GM12878 (cell line): Measurements from ENCODE around the gene ACHE. TPM values are rescaled to one million over a fixed set of nuclear protein-coding genes. Genes with fewer than 3 reads are reported as not detected.
A peak's percentile ranks its signal among the peaks of the same experiment; 100 is the strongest.

Experiments used
- CBFB ChIP-seq: IDR thresholded peaks from 2 replicates; pipeline ENCODE4 v1.6.1; 2016; ENCODE audit warnings: antibody characterized with exemption, low read depth
- CBX5 ChIP-seq: sonication (generic); IDR thresholded peaks from 2 replicates; pipeline ENCODE4 v1.6.1; 2016; ENCODE audit warnings: low read depth, moderate library complexity, mild to moderate bottlenecking, inconsistent platforms
- CREB1 ChIP-seq: IDR thresholded peaks from 2 replicates; pipeline ENCODE4 v1.6.1; 2012; ENCODE audit warnings: low read depth, mild to moderate bottlenecking, inconsistent platforms
- FOXM1 ChIP-seq: IDR thresholded peaks from 2 replicates; pipeline ENCODE4 v1.6.1; 2012; ENCODE audit warnings: low read depth, mild to moderate bottlenecking, inconsistent platforms, low read length, moderate library complexity
- IKZF1 ChIP-seq: fragments of 450-650 bp; conservative IDR thresholded peaks from 2 replicates; pipeline ENCODE4 v1.6.1; 2017; ENCODE audit warnings: antibody characterized with exemption, mild to moderate bottlenecking
- IKZF2 ChIP-seq, 2 experiments: fragments of 450-650 bp; IDR thresholded peaks; 2 replicates each; pipeline ENCODE4 v1.6.1; 2017; ENCODE audit warnings: mild to moderate bottlenecking in 2 of 2, moderate library complexity in 2 of 2
- IRF4 ChIP-seq: IDR thresholded peaks from 2 replicates; pipeline ENCODE4 v1.6.1; 2011; ENCODE audit warnings: low read depth, low read length
- NFIC ChIP-seq: IDR thresholded peaks from 2 replicates; pipeline ENCODE4 v1.6.1; 2012; ENCODE audit warnings: low read depth, mild to moderate bottlenecking, inconsistent platforms, low read length, moderate library complexity
- NKRF ChIP-seq: fragments of 450-650 bp; conservative IDR thresholded peaks from 2 replicates; pipeline ENCODE4 v1.6.1; 2017; ENCODE audit warnings: mild to moderate bottlenecking, moderate library complexity
- PML ChIP-seq: IDR thresholded peaks from 2 replicates; pipeline ENCODE4 v1.6.1; 2012; ENCODE audit warnings: low read length, inconsistent platforms
- RBBP5 ChIP-seq: fragments of 200-600 bp; sonication (generic); conservative IDR thresholded peaks from 2 replicates; pipeline ENCODE4 v1.6.1; 2016
- SUZ12 ChIP-seq: fragments of 200-600 bp; sonication (generic); IDR thresholded peaks from one replicate; pipeline ENCODE4 v1.6.1; 2018; ENCODE audit warnings: antibody characterized with exemption, mild to moderate bottlenecking; ENCODE audit not compliant: unreplicated experiment
- TARDBP ChIP-seq: IDR thresholded peaks from 2 replicates; pipeline ENCODE4 v1.6.1; 2016; ENCODE audit warnings: borderline replicate concordance
- TCF12 ChIP-seq: IDR thresholded peaks from 2 replicates; pipeline ENCODE4 v1.6.1; 2011; ENCODE audit warnings: low read depth, mild to moderate bottlenecking, low read length
- ZBTB4 ChIP-seq: fragments of 450-650 bp; formaldehyde crosslinking; IDR thresholded peaks from 2 replicates; pipeline ENCODE4 v1.4.0; 2022; ENCODE audit warnings: mild to moderate bottlenecking, moderate library complexity
- ZNF207 ChIP-seq: fragments of 450-650 bp; IDR thresholded peaks from 2 replicates; pipeline ENCODE4 v1.6.1; 2014; ENCODE audit warnings: antibody characterized with exemption, mild to moderate bottlenecking, borderline replicate concordance
- ZNF24 ChIP-seq: fragments of 450-650 bp; IDR thresholded peaks from 2 replicates; pipeline ENCODE4 v1.6.1; 2017; ENCODE audit warnings: antibody characterized with exemption, mild to moderate bottlenecking
- polyA plus RNA-seq, 11 experiments: library from polyadenylated mRNA; depleted of rRNA in 4 of 11; unstranded in 6 of 11; stranded (reverse) in 5 of 11; fragments of >200 nt; fragmentation: Nextera tagmentation in 4 of 11; fragmentation: Illumina TruSeq in 1 of 11; extraction: Ambion mirVana in 4 of 11; extraction: Trizol in 1 of 11; gene quantifications; 1 replicate in 1 of 11; 2 replicates in 10 of 11; pipeline versions ENCODE4 v1.2.1 to v1.2.3, GENCODE V29; 2011 to 2016; ENCODE audit warnings: inconsistent platforms in 2 of 11, missing spikeins in 2 of 11, low read depth in 1 of 11
- total RNA-seq, 4 experiments: library from RNA; depleted of rRNA in 3 of 4; stranded (reverse); fragments of >200 nt in 3 of 4; fragmentation: Illumina TruSeq in 1 of 4; extraction: Trizol in 1 of 4; gene quantifications; 2 replicates each; pipeline versions ENCODE4 v1.2.1 to v1.2.3, GENCODE V29; 2013 to 2021
- TF ChIP-seq, protein P1 (sequence below): fragments of 450-650 bp; IDR thresholded peaks from 2 replicates; pipeline ENCODE4 v1.6.1; 2017; ENCODE audit warnings: mild to moderate bottlenecking, moderate library complexity
- TF ChIP-seq, protein P2 (sequence below): fragments of 450-650 bp; IDR thresholded peaks from 2 replicates; pipeline ENCODE4 v1.6.1; 2017; ENCODE audit warnings: antibody characterized with exemption, mild to moderate bottlenecking, moderate library complexity

Gene ACHE
- total and polyA plus RNA-seq, 10 of the 15 experiments (the other 5 are each of a cell fraction or from before 2014, with no cell fraction given), result 0.07 to 5.1 (median 2.3) TPM; not detected in 1

DNA sequence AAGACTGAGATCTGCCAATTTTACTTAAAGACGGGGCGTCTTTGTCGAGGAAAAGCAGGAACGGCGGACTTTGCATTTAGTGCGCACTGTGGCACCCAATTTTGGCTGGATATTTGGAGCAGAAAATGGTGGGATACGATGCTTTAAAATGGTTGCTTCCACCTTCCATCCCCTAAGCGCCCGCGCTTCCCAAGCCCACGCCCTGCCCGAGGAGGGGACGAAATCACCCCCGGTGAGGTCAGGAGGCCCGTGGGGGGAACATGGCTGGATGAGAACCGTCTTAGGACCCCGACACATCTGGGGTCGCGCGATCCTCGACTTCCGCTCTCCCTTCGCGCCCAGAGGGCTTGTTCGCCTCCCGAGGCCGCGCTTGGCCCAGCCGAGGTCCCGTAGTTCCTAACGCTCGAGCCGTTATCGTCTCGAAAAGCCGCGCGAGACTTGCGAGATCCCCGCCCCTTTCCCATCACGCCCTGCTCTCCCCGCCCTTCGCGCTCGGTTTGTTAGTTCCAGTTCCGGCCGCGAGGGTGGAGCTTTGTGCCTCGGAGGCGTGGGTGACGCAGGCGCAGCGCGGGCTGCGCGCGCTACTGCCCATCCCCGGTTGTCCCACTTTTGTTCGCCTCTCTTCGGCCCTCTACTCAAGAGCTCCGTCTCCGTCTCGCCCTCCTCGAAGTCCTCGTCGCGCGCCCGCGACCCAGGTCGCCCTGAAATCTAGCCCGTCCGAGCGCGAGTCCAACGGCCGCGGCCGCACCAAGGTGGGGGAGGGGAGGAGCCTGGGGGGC, 20.9 kb downstream of the ACHE start, which contains the start of gene SRRT (continued):
- TF ChIP-seq NKRF (no peak; the same call in 1 of the 2 replicates), TCF12 (0 out of 2 replicates have a peak, but pooled peaks have one; percentile 45), CREB1 (peak; percentile 58), NFIC (no peak), SUZ12 (no peak), CBX5 (no peak), CBFB (peak; percentile 91), ZBTB4 (no peak), RBBP5 (no peak), ZNF24 (no peak), PML (peak; percentile 92), TARDBP (peak; percentile 14; the same call in 1 of the 2 replicates), FOXM1 (no peak), ZNF207 (peak; percentile 78), IKZF1 (peak; percentile 89), IKZF2 (IDR thresholded peaks at IDR 0.05) (peak; percentile 59 to 65), IRF4 (no peak)
- TF ChIP-seq, protein P1, sequence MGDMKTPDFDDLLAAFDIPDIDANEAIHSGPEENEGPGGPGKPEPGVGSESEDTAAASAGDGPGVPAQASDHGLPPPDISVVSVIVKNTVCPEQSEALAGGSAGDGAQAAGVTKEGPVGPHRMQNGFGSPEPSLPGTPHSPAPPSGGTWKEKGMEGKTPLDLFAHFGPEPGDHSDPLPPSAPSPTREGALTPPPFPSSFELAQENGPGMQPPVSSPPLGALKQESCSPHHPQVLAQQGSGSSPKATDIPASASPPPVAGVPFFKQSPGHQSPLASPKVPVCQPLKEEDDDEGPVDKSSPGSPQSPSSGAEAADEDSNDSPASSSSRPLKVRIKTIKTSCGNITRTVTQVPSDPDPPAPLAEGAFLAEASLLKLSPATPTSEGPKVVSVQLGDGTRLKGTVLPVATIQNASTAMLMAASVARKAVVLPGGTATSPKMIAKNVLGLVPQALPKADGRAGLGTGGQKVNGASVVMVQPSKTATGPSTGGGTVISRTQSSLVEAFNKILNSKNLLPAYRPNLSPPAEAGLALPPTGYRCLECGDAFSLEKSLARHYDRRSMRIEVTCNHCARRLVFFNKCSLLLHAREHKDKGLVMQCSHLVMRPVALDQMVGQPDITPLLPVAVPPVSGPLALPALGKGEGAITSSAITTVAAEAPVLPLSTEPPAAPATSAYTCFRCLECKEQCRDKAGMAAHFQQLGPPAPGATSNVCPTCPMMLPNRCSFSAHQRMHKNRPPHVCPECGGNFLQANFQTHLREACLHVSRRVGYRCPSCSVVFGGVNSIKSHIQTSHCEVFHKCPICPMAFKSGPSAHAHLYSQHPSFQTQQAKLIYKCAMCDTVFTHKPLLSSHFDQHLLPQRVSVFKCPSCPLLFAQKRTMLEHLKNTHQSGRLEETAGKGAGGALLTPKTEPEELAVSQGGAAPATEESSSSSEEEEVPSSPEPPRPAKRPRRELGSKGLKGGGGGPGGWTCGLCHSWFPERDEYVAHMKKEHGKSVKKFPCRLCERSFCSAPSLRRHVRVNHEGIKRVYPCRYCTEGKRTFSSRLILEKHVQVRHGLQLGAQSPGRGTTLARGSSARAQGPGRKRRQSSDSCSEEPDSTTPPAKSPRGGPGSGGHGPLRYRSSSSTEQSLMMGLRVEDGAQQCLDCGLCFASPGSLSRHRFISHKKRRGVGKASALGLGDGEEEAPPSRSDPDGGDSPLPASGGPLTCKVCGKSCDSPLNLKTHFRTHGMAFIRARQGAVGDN, result peak; percentile 79
- TF ChIP-seq, protein P2, sequence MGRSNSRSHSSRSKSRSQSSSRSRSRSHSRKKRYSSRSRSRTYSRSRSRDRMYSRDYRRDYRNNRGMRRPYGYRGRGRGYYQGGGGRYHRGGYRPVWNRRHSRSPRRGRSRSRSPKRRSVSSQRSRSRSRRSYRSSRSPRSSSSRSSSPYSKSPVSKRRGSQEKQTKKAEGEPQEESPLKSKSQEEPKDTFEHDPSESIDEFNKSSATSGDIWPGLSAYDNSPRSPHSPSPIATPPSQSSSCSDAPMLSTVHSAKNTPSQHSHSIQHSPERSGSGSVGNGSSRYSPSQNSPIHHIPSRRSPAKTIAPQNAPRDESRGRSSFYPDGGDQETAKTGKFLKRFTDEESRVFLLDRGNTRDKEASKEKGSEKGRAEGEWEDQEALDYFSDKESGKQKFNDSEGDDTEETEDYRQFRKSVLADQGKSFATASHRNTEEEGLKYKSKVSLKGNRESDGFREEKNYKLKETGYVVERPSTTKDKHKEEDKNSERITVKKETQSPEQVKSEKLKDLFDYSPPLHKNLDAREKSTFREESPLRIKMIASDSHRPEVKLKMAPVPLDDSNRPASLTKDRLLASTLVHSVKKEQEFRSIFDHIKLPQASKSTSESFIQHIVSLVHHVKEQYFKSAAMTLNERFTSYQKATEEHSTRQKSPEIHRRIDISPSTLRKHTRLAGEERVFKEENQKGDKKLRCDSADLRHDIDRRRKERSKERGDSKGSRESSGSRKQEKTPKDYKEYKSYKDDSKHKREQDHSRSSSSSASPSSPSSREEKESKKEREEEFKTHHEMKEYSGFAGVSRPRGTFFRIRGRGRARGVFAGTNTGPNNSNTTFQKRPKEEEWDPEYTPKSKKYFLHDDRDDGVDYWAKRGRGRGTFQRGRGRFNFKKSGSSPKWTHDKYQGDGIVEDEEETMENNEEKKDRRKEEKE, result no peak
